Body of pancreas (tissue), 4 donors: ENCODE measurements around the gene TPGS2.

Experiments
- POLR2A ChIP-seq, 3 donors: fragments of 450-650 bp; IDR thresholded peaks; one replicate each; pipeline ENCODE4 v1.6.1; 2016; ENCODE audit warnings: antibody characterized with exemption in 3 of 3, mild to moderate bottlenecking in 2 of 3
- TF ChIP-seq, protein P1 (sequence below), 7 experiments: fragments of 450-650 bp in 4 of 7; fragments of 200-600 bp in 3 of 7; sonication (generic) in 3 of 7; IDR thresholded peaks; one replicate each; pipeline ENCODE4 v1.5.1; 2016 to 2019; ENCODE audit warnings: antibody characterized with exemption in 7 of 7

GRCh38 chr18:36756242-36756641, 72.6 kb downstream of the TPGS2 start:
- TF ChIP-seq, protein P1, sequence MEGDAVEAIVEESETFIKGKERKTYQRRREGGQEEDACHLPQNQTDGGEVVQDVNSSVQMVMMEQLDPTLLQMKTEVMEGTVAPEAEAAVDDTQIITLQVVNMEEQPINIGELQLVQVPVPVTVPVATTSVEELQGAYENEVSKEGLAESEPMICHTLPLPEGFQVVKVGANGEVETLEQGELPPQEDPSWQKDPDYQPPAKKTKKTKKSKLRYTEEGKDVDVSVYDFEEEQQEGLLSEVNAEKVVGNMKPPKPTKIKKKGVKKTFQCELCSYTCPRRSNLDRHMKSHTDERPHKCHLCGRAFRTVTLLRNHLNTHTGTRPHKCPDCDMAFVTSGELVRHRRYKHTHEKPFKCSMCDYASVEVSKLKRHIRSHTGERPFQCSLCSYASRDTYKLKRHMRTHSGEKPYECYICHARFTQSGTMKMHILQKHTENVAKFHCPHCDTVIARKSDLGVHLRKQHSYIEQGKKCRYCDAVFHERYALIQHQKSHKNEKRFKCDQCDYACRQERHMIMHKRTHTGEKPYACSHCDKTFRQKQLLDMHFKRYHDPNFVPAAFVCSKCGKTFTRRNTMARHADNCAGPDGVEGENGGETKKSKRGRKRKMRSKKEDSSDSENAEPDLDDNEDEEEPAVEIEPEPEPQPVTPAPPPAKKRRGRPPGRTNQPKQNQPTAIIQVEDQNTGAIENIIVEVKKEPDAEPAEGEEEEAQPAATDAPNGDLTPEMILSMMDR (IDR thresholded peaks at IDR 0.05), result no peak
- no peak for TF ChIP-seq POLR2A (IDR thresholded peaks at IDR 0.05)
